Adrenal gland (tissue), 12 donors: ENCODE measurements around the gene UGT1A4. TPM values are rescaled to one million over a fixed set of nuclear protein-coding genes. Genes with fewer than 3 reads are reported as not detected.

ENCODE experiments used
- DNase-seq, 7 donors: peaks; one replicate each; pipeline ENCODE4 v3.0.0-alpha.2; 2019 to 2020
- H3K27ac ChIP-seq, 5 donors: fragments of 200-600 bp; sonication (generic) in 4 of 5; 1 replicate in 3 of 5; 2 replicates in 2 of 5; pipeline versions ENCODE4 v1.5.1 to v1.8.0; 2016 to 2020; ENCODE audit warnings: mild to moderate bottlenecking in 1 of 5
- H3K27me3 ChIP-seq: fragments of 200-600 bp; 2 replicates; pipeline ENCODE4 v1.8.0; 2021
- H3K36me3 ChIP-seq, 2 donors: fragments of 200-600 bp; replicated peaks in 1 of 2; 1 replicate in 1 of 2; 2 replicates in 1 of 2; pipeline versions ENCODE4 v1.5.1 to v1.8.0; 2018 to 2022
- H3K4me1 ChIP-seq, 2 donors: fragments of 200-600 bp; replicated peaks in 1 of 2; 1 replicate in 1 of 2; 2 replicates in 1 of 2; pipeline versions ENCODE4 v1.5.1 to v1.8.0; 2018 to 2021
- H3K4me3 ChIP-seq, 4 donors: fragments of 200-600 bp; sonication (generic) in 3 of 4; one replicate each; pipeline ENCODE4 v1.5.1; 2016 to 2018
- H3K9me3 ChIP-seq, 3 donors: fragments of 200-600 bp; sonication (generic) in 1 of 3; replicated peaks in 1 of 3; 1 replicate in 2 of 3; 2 replicates in 1 of 3; pipeline versions ENCODE4 v1.5.1 to v1.8.0; 2016 to 2021
- POLR2A ChIP-seq, 2 donors: fragments of 450-650 bp; IDR thresholded peaks; one replicate each; pipeline ENCODE4 v1.6.1; 2017; ENCODE audit warnings: antibody characterized with exemption in 2 of 2, mild to moderate bottlenecking in 2 of 2, moderate library complexity in 1 of 2
- WGBS, 4 donors: extraction: QIAGEN DNeasy Blood & Tissue Kit in 2 of 4; methylation state at CpG; one replicate each; pipeline versions ENCODE4 v1.1.5 to v1.1.7; 2013 to 2017; 5-methylcytosine and 5-hydroxymethylcytosine counted together
- intact Hi-C, 2 donors: fragments of 100-400 bp; cut with DNase I; formaldehyde crosslinking; loops; one replicate each; pipeline versions ENCODE4 v1.14.1 to v1.15.0; 2022 to 2023
- polyA plus RNA-seq, 3 donors: library from polyadenylated mRNA; stranded (reverse); fragments of 200-250 nt in 2 of 3; fragments of 350-450 nt in 1 of 3; fragmentation: Illumina TruSeq in 1 of 3; extraction: RNeasy Lipid Tissue Mini Kit (QIAGEN cat#74804) in 1 of 3; gene quantifications; one replicate each; pipeline ENCODE4 v1.2.3, GENCODE V29; 2013 to 2014
- total RNA-seq, 9 donors: library from RNA; depleted of rRNA in 4 of 9; stranded (reverse); fragments of >200 nt in 4 of 9; fragments of 120-200 nt in 1 of 9; fragmentation: NEBNext Ultra II Directional in 1 of 9; extraction: Animal tissue kit (Norgen Biotek cat#: 25700) in 1 of 9; gene quantifications; one replicate each; pipeline versions ENCODE4 v1.1.0 to v1.2.4, GENCODE V29; 2013 to 2023
- TF ChIP-seq, protein P1 (sequence below), 6 experiments: fragments of 450-650 bp in 4 of 6; fragments of 200-600 bp in 2 of 6; sonication (generic) in 1 of 6; IDR thresholded peaks; 1 replicate in 5 of 6; 2 replicates in 1 of 6; pipeline versions ENCODE4 v1.5.1 to v1.8.0; 2016 to 2021; ENCODE audit warnings: antibody characterized with exemption in 6 of 6, mild to moderate bottlenecking in 2 of 6, moderate library complexity in 1 of 6
- donor health status: healthy with polysubstance abuse.
- donor health status: Bipolar disorder and iron deficiency.
- donor health status: DM: yes; HTN: yes; CAD: no.
- donor health status: DM: no; HTN: no; CAD: no.
- donor health status: DM: no; HTN: no; CAD: no.
- donor health status: DM: yes; HTN: yes; CAD: no.

UGT1A4 gene
- total and polyA plus RNA-seq, 12 donors, result 0.36 TPM; not detected in 11

DNA sequence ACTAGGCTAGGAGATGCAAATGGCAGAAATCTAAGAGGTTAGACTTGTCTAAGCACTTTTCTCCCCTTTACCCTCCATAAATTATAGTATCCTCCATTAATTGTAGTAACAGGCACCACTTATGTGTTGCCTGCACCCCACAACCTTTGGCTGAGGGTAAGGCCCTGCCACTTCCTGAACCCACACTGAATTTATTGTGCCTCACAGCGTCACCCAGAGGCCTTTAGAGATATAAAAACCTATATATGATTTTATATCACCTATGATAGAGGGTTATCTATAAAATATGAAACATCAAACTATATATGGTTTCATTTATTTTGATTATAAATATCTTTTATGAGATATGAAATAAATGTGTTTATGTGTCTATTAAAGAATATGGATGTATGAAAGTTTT is 44.2 kb upstream of the UGT1A4 start:
- intact Hi-C loops, result no loop called here
- no peak for TF ChIP-seq POLR2A (IDR thresholded peaks at IDR 0.05)
- TF ChIP-seq, protein P1, sequence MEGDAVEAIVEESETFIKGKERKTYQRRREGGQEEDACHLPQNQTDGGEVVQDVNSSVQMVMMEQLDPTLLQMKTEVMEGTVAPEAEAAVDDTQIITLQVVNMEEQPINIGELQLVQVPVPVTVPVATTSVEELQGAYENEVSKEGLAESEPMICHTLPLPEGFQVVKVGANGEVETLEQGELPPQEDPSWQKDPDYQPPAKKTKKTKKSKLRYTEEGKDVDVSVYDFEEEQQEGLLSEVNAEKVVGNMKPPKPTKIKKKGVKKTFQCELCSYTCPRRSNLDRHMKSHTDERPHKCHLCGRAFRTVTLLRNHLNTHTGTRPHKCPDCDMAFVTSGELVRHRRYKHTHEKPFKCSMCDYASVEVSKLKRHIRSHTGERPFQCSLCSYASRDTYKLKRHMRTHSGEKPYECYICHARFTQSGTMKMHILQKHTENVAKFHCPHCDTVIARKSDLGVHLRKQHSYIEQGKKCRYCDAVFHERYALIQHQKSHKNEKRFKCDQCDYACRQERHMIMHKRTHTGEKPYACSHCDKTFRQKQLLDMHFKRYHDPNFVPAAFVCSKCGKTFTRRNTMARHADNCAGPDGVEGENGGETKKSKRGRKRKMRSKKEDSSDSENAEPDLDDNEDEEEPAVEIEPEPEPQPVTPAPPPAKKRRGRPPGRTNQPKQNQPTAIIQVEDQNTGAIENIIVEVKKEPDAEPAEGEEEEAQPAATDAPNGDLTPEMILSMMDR (IDR thresholded peaks at IDR 0.05), result no peak
- WGBS, 4 donors, result 48 to 61% (median 54%) methylated on average over 1 of the region's 1 CpG

DNA sequence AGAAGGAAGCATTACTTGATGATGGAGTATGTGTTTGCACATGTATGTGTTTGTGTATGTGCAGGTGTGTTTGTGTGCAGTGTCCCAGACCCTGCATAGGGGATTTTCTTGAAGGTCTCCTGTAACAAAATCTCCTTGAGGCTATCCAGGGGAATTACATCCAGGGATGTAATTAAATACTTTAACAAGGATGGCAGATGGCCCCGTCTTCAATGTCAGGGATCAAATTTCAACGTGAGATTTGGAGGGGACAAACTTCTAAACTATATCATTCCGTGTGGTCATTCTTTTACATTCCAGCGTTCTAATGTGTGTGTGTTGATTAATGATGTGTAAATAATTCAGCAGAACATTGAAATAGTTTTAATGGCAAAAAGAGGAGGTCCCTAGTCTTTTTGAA is 43.5 kb upstream of the UGT1A4 start:
- no peak for TF ChIP-seq POLR2A (IDR thresholded peaks at IDR 0.05)
- TF ChIP-seq, protein P1 (IDR thresholded peaks at IDR 0.05), result no peak
- peaks cover 12% of the 10 kb centered on the region for H3K27me3 ChIP-seq
- no peak overlapping the region for H3K4me3 ChIP-seq
- H3K27ac ChIP-seq, result no peak overlapping the region
- H3K4me1 ChIP-seq, result no peaks in the 10 kb centered on the region
- intact Hi-C loops, result no loop called here
- no peaks in the 10 kb centered on the region for H3K36me3 ChIP-seq
- WGBS, 4 donors, result 35 to 38% (median 36%) methylated on average over 4 of the region's 4 CpGs
- no peak for DNase-seq
- H3K9me3 ChIP-seq, result no peaks in the 10 kb centered on the region

More for the DNA sequence above, 44.2 kb upstream of the UGT1A4 start:
- Histone ChIP-seq H3K4me3 (no peak overlapping the region), H3K4me1 (no peaks in the 10 kb centered on the region), H3K27me3 (peaks cover 12% of the 10 kb centered on the region), H3K27ac (no peak overlapping the region), H3K9me3 (no peaks in the 10 kb centered on the region), H3K36me3 (no peaks in the 10 kb centered on the region)
- no peak for DNase-seq

DNA sequence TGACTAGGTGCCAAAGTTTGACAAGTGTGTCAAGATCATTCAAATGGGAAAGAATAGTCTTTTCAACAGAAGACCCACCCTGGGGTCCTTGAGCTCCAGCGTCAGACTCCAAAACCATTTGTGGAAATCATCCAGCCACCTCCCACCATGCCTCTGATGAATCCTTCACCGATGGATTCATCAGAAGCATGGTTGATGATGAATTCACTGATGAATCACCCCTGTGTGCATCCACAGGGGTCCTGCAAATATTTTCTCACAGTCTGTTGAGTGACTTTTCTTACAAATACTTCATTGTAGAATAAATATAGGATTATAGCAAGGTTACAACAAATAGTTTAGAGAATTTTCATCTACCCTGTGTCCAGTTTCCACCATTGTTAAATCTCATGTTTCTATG is 42.5 kb upstream of the UGT1A4 start:
- intact Hi-C loops, result no loop called here
- Histone ChIP-seq H3K27ac (no peak overlapping the region), H3K36me3 (no peaks in the 10 kb centered on the region), H3K9me3 (no peaks in the 10 kb centered on the region), H3K4me1 (no peaks in the 10 kb centered on the region), H3K4me3 (no peak overlapping the region), H3K27me3 (peaks cover 12% of the 10 kb centered on the region)
- DNase-seq, result no peak
- TF ChIP-seq, protein P1 (IDR thresholded peaks at IDR 0.05), result no peak
- TF ChIP-seq POLR2A (IDR thresholded peaks at IDR 0.05), result no peak
- 71 to 83% (median 76%) methylated on average over 2 of the region's 2 CpGs for WGBS, 4 donors

DNA sequence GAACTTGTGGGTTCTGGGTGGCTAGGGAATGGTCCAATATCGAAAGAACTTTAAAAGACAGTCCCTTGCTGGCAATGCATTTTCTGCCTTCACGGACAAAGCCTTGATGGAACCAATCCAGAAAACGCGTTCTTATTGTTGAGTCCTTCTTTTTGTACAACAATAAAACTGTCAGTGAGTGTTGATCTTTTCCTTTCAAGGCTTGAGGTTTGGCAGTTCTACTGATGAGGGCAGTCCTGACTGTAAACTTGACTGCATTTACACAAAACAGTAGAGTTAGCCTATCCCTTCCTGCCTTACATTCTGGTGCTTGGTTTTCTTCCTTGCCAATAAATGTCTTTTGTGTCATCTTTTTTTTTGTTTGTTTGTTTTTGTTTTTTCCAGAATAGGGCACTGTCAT is 39.3 kb upstream of the UGT1A4 start:
- Histone ChIP-seq H3K4me3 (no peak overlapping the region), H3K9me3 (no peaks in the 10 kb centered on the region), H3K4me1 (no peaks in the 10 kb centered on the region), H3K27ac (no peak overlapping the region), H3K27me3 (peaks cover 8% of the 10 kb centered on the region), H3K36me3 (no peaks in the 10 kb centered on the region)
- intact Hi-C loops, result no loop called here
- TF ChIP-seq, protein P1 (IDR thresholded peaks at IDR 0.05), result no peak
- TF ChIP-seq POLR2A (IDR thresholded peaks at IDR 0.05), result no peak
- WGBS, 4 donors, result 61 to 68% (median 63%) methylated on average over 4 of the region's 4 CpGs
- no peak for DNase-seq
